Endodermal cell (in vitro differentiated cells): ENCODE data around the gene NPSR1. TPM values are rescaled to one million over a fixed set of nuclear protein-coding genes. Genes with fewer than 3 reads are reported as not detected.

Experiments used
- DNase-seq: peaks from one replicate; pipeline ENCODE4 v3.0.0-alpha.2; 2017
- H3K27ac ChIP-seq: 2 replicates; pipeline ENCODE4 v1.5.1; 2013; ENCODE audit warnings: mild to moderate bottlenecking, low read depth, low read length, moderate library complexity
- H3K27me3 ChIP-seq: 2 replicates; pipeline ENCODE4 v1.6.1; 2013; ENCODE audit warnings: mild to moderate bottlenecking, low read length, moderate library complexity; ENCODE audit not compliant: insufficient read depth, control insufficient read depth, poor library complexity, severe bottlenecking
- H3K36me3 ChIP-seq: 2 replicates; pipeline ENCODE4 v1.7.0; 2013; ENCODE audit warnings: mild to moderate bottlenecking, low read length, moderate library complexity; ENCODE audit not compliant: control insufficient read depth, insufficient read depth
- H3K4me1 ChIP-seq: one replicate; pipeline ENCODE4 v1.7.0; 2013; ENCODE audit warnings: low read length; ENCODE audit not compliant: control insufficient read depth, insufficient read depth
- H3K4me3 ChIP-seq: 2 replicates; pipeline ENCODE4 v1.5.1; 2013; ENCODE audit warnings: mild to moderate bottlenecking, low read length, moderate library complexity
- H3K9ac ChIP-seq: 2 replicates; pipeline ENCODE4 v1.6.1; 2013; ENCODE audit warnings: mild to moderate bottlenecking, low read length, moderate library complexity; ENCODE audit not compliant: poor library complexity, severe bottlenecking; ENCODE audit errors: extremely low read depth
- H3K9me3 ChIP-seq: 2 replicates; pipeline ENCODE4 v1.6.1; 2013; ENCODE audit warnings: mild to moderate bottlenecking, low read length, moderate library complexity; ENCODE audit not compliant: control insufficient read depth
- H3K27ac Mint-ChIP-seq: 2 replicates; pipeline ENCODE4 v1.8.0; 2020; ENCODE audit warnings: mixed read lengths
- H3K27me3 Mint-ChIP-seq: 2 replicates; pipeline ENCODE4 v1.8.0; 2021; ENCODE audit warnings: mild to moderate bottlenecking, mixed read lengths; ENCODE audit not compliant: insufficient read depth
- H3K36me3 Mint-ChIP-seq: 2 replicates; pipeline ENCODE4 v1.8.0; 2020; ENCODE audit warnings: low read depth, mixed read lengths
- H3K4me1 Mint-ChIP-seq: 2 replicates; pipeline ENCODE4 v1.8.0; 2020; ENCODE audit warnings: mixed read lengths
- H3K4me3 Mint-ChIP-seq: 2 replicates; pipeline ENCODE4 v1.8.0; 2020; ENCODE audit warnings: mild to moderate bottlenecking, moderate library complexity, mixed read lengths
- H3K9me3 Mint-ChIP-seq: 2 replicates; pipeline ENCODE4 v1.8.0; 2020; ENCODE audit warnings: mild to moderate bottlenecking, mixed read lengths
- WGBS, 2 experiments: methylation state at CpG; one replicate each; pipeline versions ENCODE4 v1.1.5 to v1.1.7; 2013; ENCODE audit warnings: missing lambda C conversion rate in 2 of 2, mixed read lengths in 1 of 2; ENCODE audit not compliant: insufficient coverage in 1 of 2, insufficient read length in 1 of 2; 5-methylcytosine and 5-hydroxymethylcytosine counted together
- total RNA-seq, 2 donors: library from RNA; stranded (reverse); fragmentation: NEBNext Ultra II Directional in 1 of 2; extraction: Animal tissue kit (Norgen Biotek cat#: 25700) in 1 of 2; gene quantifications; 2 replicates in 1 of 2; 3 replicates in 1 of 2; pipeline ENCODE4 v1.2.1, GENCODE V29; 2021
- TF ChIP-seq, protein P1 (sequence below): fragments of 200-600 bp; sonication (generic); conservative IDR thresholded peaks from 2 replicates; pipeline ENCODE4 v1.5.0; 2021; ENCODE audit warnings: antibody characterized with exemption, mild to moderate bottlenecking

NPSR1 gene
- total RNA-seq, 2 donors from 2014 or later: not detected

DNA sequence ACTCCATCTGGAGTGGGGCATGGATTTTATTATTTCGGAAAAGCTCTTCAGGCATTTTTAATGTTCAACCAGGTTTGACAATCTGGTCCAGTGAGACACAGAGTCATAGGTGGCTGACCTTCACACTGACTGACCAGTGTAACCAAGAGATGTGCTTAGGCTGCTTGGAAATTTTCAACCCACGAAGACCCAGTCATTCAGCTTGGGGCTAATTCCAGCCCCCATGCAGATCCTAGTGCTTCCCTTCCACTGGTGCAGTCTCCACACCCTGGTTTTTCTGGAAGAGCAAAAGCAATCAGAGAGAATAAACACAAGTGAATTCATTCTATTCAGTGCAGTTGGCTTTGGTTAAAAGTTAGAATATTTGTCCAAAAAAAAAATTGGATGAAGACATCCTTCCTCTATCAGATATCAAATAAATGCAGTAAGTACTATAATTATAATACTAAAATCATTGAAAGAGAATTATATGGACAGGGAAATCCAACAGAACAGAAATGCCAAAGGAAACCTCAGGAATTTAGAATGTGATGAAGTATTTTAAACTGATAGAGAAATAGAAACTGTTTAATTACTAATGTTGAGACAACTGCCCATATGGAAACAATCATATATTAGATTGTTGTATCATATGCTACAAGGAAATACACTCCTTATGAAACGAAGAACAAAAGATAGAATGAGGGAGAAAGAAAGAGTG lies 178.0 kb downstream of the NPSR1 start:
- Mint-ChIP-seq H3K36me3 (no peaks in the 10 kb centered on the region), H3K27ac (no peak overlapping the region), H3K9me3 (peaks cover 2% of the 10 kb centered on the region), H3K27me3 (peaks cover 3% of the 10 kb centered on the region), H3K4me3 (no peak overlapping the region), H3K4me1 (peaks cover 19% of the 10 kb centered on the region)
- WGBS, 2 experiments: 88 to 90% methylated on average over 3 of the region's 3 CpGs
- no peaks in the 10 kb centered on the region for H3K36me3 ChIP-seq
- H3K27me3 ChIP-seq: no peaks in the 10 kb centered on the region
- H3K27ac ChIP-seq: no peak overlapping the region
- TF ChIP-seq, protein P1, sequence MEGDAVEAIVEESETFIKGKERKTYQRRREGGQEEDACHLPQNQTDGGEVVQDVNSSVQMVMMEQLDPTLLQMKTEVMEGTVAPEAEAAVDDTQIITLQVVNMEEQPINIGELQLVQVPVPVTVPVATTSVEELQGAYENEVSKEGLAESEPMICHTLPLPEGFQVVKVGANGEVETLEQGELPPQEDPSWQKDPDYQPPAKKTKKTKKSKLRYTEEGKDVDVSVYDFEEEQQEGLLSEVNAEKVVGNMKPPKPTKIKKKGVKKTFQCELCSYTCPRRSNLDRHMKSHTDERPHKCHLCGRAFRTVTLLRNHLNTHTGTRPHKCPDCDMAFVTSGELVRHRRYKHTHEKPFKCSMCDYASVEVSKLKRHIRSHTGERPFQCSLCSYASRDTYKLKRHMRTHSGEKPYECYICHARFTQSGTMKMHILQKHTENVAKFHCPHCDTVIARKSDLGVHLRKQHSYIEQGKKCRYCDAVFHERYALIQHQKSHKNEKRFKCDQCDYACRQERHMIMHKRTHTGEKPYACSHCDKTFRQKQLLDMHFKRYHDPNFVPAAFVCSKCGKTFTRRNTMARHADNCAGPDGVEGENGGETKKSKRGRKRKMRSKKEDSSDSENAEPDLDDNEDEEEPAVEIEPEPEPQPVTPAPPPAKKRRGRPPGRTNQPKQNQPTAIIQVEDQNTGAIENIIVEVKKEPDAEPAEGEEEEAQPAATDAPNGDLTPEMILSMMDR: no peak
- H3K9me3 ChIP-seq: no peaks in the 10 kb centered on the region
- no peak overlapping the region for H3K9ac ChIP-seq
- DNase-seq: no peak
- no peak overlapping the region for H3K4me3 ChIP-seq
- peaks cover 8% of the 10 kb centered on the region for H3K4me1 ChIP-seq

DNA sequence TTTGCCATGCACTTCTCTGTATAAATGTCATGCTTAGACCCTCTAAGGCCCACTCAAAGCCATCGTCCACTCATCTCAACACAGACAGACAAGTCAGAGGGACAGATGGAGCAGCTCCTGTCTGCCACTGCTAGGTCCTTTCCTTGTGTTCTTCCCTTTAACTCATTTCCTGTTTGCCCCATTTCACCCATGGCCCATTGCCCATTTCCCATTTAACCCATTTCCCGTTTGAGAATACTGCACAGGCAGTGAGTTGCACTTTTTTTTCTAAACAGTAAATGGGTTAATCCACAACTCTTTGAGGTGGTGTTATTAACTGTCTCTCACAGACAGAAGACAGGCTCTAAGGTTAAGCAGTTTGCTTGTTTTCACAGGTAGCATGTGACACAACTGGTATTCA lies 179.3 kb downstream of the NPSR1 start:
- peaks cover 3% of the 10 kb centered on the region for H3K27me3 Mint-ChIP-seq
- H3K4me1 Mint-ChIP-seq: peaks cover 19% of the 10 kb centered on the region
- no peak for DNase-seq

DNA sequence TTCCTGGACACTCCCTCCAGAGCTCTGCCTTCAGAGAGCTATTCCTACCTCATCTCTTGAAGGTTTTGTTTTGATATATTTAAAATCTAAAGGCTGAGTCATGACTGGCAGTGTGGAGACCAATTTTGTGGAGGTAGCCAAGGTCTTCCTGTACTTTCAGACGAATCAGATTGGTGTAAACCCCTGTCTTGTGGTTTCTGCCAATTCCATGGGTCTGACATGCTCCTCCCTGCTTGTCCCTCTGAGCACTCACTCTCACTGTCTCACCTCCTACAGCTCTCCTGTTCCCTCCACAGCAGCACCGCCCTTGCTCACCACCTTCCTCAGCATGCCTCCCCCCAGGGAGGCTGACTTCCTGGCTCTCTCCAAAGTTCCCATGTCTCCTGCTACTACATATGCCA lies 179.8 kb downstream of the NPSR1 start:
- peaks cover 19% of the 10 kb centered on the region for H3K4me1 Mint-ChIP-seq
- no peak for DNase-seq
- no peak overlapping the region for H3K27ac ChIP-seq
- H3K36me3 ChIP-seq: no peaks in the 10 kb centered on the region
- H3K4me1 ChIP-seq: peaks cover 6% of the 10 kb centered on the region
- no peak overlapping the region for H3K9ac ChIP-seq
- H3K27me3 Mint-ChIP-seq: peaks cover 3% of the 10 kb centered on the region
- H3K9me3 ChIP-seq: peaks cover 2% of the 10 kb centered on the region
- no peaks in the 10 kb centered on the region for H3K36me3 Mint-ChIP-seq
- H3K27me3 ChIP-seq: no peaks in the 10 kb centered on the region
- TF ChIP-seq, protein P1: no peak
- H3K9me3 Mint-ChIP-seq: peaks cover under 1% of the 10 kb centered on the region
- no peak overlapping the region for H3K4me3 ChIP-seq
- no peak overlapping the region for H3K27ac Mint-ChIP-seq
- WGBS, 2 experiments: 75 to 94% methylated on average over 2 of the region's 2 CpGs
- H3K4me3 Mint-ChIP-seq: no peak overlapping the region

More for the DNA sequence above, 179.3 kb downstream of the NPSR1 start:
- Histone ChIP-seq H3K27me3 (no peaks in the 10 kb centered on the region), H3K27ac (no peak overlapping the region), H3K4me1 (peaks cover 8% of the 10 kb centered on the region), H3K9me3 (no peaks in the 10 kb centered on the region), H3K36me3 (no peaks in the 10 kb centered on the region), H3K4me3 (no peak overlapping the region), H3K9ac (no peak overlapping the region)
- H3K36me3 Mint-ChIP-seq: no peaks in the 10 kb centered on the region
- H3K27ac Mint-ChIP-seq: no peak overlapping the region
- TF ChIP-seq, protein P1: no peak
- H3K9me3 Mint-ChIP-seq: no peaks in the 10 kb centered on the region
- H3K4me3 Mint-ChIP-seq: no peak overlapping the region
- 81 to 100% methylated on average over 1 to 2 of the region's 2 CpGs for WGBS, 2 experiments
